ENCODE measurements around the gene ACVR2A. TPM values are rescaled to one million over a fixed set of nuclear protein-coding genes. Genes with fewer than 3 reads are reported as not detected.

The ACVR2A gene
- total and polyA plus RNA-seq, 3 experiments from 2014 or later: 1.4 to 3.2 (median 2.5) TPM

- peaks cover 0 to 5% (median 0%) of the 10 kb centered on the region in 5 donors for H3K9me3 Mint-ChIP-seq
- no peaks in the 10 kb centered on the region for H3K36me3 ChIP-seq (ENCODE audit: insufficient read depth, low read length)
- peaks cover 4 to 37% (median 34%) of the 10 kb centered on the region in 3 donors for H3K4me1 Mint-ChIP-seq
- no peak overlapping the region for H3K27ac ChIP-seq (ENCODE audit: low read depth, low read length)
- H3K4me1 ChIP-seq (ENCODE audit: insufficient read depth, low read length): no peaks in the 10 kb centered on the region
- H3K9me3 ChIP-seq (ENCODE audit: low read length): no peaks in the 10 kb centered on the region
- ChIA-PET CTCF (no interaction called here), POLR2A (no interaction called here)
- no peaks in the 10 kb centered on the region for H3K27me3 ChIP-seq (ENCODE audit: insufficient read depth, low read length, poor library complexity, severe bottlenecking)
- no peak overlapping the region for H3K4me3 Mint-ChIP-seq
- no peak overlapping the region for H3K4me3 ChIP-seq (ENCODE audit: low read length)
- no peak for DNase-seq
- H3K27ac Mint-ChIP-seq: no peak overlapping the region
- H3K36me3 Mint-ChIP-seq: no peaks in the 10 kb centered on the region
- peaks cover 2 to 14% of the 10 kb centered on the region in 2 donors for H3K27me3 Mint-ChIP-seq
These were observed 15.2 kb downstream of the ACVR2A start for GRCh38 chr2:147860009-147860408.

DNA sequence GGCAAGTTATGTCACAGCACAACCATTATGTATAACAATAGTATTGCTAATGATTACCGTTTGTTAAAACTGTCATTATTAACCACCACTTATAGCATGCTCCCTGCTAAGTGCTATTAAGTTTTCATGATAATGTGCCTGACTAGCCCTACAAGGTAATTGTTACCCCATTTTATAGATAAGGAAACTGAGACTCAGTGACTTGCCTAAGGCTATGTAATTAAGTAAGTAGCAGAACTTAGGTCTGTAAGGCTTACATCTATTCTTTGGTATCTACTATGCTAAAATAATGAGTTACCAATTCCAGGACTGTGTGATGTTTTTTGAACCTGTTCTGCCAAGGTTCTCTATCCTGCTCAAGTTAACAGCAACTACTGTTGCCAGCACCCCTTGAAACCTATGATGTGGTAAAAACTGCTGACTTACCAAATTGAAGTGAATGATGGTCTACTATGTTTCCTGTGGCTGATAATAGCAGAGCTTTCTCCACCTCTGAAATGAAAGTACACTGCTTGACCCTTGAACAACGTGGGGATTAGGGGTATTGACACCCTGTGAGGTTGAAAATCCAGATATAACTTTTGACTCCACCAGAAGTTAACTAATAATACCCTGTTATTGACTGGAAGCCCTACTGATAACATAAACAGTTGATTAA is 18.2 kb downstream of the ACVR2A start:
- Mint-ChIP-seq H3K36me3 (no peaks in the 10 kb centered on the region), H3K9me3 (no peaks in the 10 kb centered on the region), H3K27ac (no peak overlapping the region), H3K27me3 (peaks cover 2 to 9% of the 10 kb centered on the region in 2 donors), H3K4me3 (no peak overlapping the region), H3K4me1 (peaks cover 4 to 30% (median 25%) of the 10 kb centered on the region in 3 donors)
- Histone ChIP-seq H3K4me3 (ENCODE audit: low read length) (no peak overlapping the region), H3K27ac (ENCODE audit: low read depth, low read length) (no peak overlapping the region), H3K9me3 (ENCODE audit: low read length) (no peaks in the 10 kb centered on the region), H3K4me1 (ENCODE audit: insufficient read depth, low read length) (peaks cover 9% of the 10 kb centered on the region), H3K27me3 (ENCODE audit: insufficient read depth, low read length, poor library complexity, severe bottlenecking) (no peaks in the 10 kb centered on the region), H3K36me3 (ENCODE audit: insufficient read depth, low read length) (no peaks in the 10 kb centered on the region)
- CTCF ChIA-PET: no interaction called here
- POLR2A ChIA-PET: no interaction called here
- DNase-seq: no peak

DNA sequence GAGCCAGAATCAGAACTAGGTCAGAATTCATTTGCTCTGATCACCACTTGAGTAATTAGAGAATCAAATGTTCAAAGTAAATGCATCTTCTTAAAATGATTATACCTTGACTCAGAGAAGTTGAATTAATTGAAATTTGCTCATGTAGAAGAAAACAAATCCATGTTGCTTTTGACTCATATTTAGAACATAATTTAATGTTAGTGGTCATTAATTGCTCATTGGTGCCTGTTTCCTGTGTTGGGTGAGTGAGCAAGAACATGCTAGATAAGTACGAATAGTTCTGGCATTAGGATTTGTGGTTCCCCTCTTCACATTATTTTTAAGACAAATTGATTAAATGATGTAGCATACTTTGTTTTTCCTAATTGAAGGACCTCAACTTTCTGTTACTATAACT is 19.0 kb downstream of the ACVR2A start:
- Histone ChIP-seq H3K27ac (ENCODE audit: low read depth, low read length) (no peak overlapping the region), H3K9me3 (ENCODE audit: low read length) (no peaks in the 10 kb centered on the region), H3K27me3 (ENCODE audit: insufficient read depth, low read length, poor library complexity, severe bottlenecking) (no peaks in the 10 kb centered on the region), H3K4me1 (ENCODE audit: insufficient read depth, low read length) (peaks cover 9% of the 10 kb centered on the region), H3K4me3 (ENCODE audit: low read length) (no peak overlapping the region), H3K36me3 (ENCODE audit: insufficient read depth, low read length) (no peaks in the 10 kb centered on the region)
- Mint-ChIP-seq H3K4me3 (no peak overlapping the region), H3K36me3 (no peaks in the 10 kb centered on the region), H3K27me3 (peaks cover 2 to 5% of the 10 kb centered on the region in 2 donors), H3K9me3 (no peaks in the 10 kb centered on the region), H3K4me1 (peaks cover 4 to 30% (median 24%) of the 10 kb centered on the region in 3 donors), H3K27ac (no peak overlapping the region)
- ChIA-PET CTCF (no interaction called here), POLR2A (no interaction called here)
- DNase-seq: no peak

DNA sequence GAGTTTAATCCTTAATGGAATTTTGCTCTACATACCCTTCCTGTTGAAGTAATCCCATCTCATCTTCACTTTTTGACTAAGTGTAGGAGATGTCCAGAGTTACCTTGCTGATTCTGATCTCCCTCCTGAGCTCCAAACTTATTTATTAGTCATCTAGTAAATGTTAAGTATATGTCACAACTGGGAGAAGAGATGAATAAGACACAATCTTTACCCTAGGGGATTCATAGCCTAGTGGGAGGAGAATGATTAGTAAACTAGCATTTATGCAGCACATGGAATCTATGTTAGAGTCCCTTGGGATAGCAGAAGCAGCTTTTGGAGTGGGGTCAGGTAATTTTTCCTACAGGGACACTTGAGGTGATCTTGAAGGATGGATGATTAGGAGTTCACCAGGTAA is 20.7 kb downstream of the ACVR2A start:
- Histone ChIP-seq H3K4me3 (ENCODE audit: low read length) (no peak overlapping the region), H3K27ac (ENCODE audit: low read depth, low read length) (no peak overlapping the region), H3K27me3 (ENCODE audit: insufficient read depth, low read length, poor library complexity, severe bottlenecking) (no peaks in the 10 kb centered on the region), H3K4me1 (ENCODE audit: insufficient read depth, low read length) (peaks cover 9% of the 10 kb centered on the region), H3K36me3 (ENCODE audit: insufficient read depth, low read length) (no peaks in the 10 kb centered on the region), H3K9me3 (ENCODE audit: low read length) (no peaks in the 10 kb centered on the region)
- no peak for DNase-seq
- ChIA-PET CTCF (no interaction called here), POLR2A (no interaction called here)
- Mint-ChIP-seq H3K27ac (no peak overlapping the region), H3K27me3 (peaks cover 2 to 3% of the 10 kb centered on the region in 2 donors), H3K9me3 (no peaks in the 10 kb centered on the region), H3K4me3 (no peak overlapping the region), H3K4me1 (peaks cover 4 to 22% (median 18%) of the 10 kb centered on the region in 3 donors), H3K36me3 (no peaks in the 10 kb centered on the region)

- no peaks in the 10 kb centered on the region for H3K27me3 ChIP-seq (ENCODE audit: insufficient read depth, low read length, poor library complexity, severe bottlenecking)
- no peak for DNase-seq
- Mint-ChIP-seq H3K4me3 (no peak overlapping the region), H3K9me3 (no peaks in the 10 kb centered on the region), H3K27ac (no peak overlapping the region), H3K4me1 (peaks cover 4 to 15% (median 11%) of the 10 kb centered on the region in 3 donors), H3K36me3 (no peaks in the 10 kb centered on the region), H3K27me3 (peaks cover 0 to 3% of the 10 kb centered on the region in 2 donors)
- H3K4me1 ChIP-seq (ENCODE audit: insufficient read depth, low read length): peaks cover 9% of the 10 kb centered on the region
- CTCF ChIA-PET: no interaction called here
- H3K4me3 ChIP-seq (ENCODE audit: low read length): no peak overlapping the region
- POLR2A ChIA-PET: no interaction called here
- no peak overlapping the region for H3K27ac ChIP-seq (ENCODE audit: low read depth, low read length)
- H3K36me3 ChIP-seq (ENCODE audit: insufficient read depth, low read length): no peaks in the 10 kb centered on the region
- H3K9me3 ChIP-seq (ENCODE audit: low read length): no peaks in the 10 kb centered on the region
These were observed 22.2 kb downstream of the ACVR2A start for GRCh38 chr2:147867050-147867449.

DNA sequence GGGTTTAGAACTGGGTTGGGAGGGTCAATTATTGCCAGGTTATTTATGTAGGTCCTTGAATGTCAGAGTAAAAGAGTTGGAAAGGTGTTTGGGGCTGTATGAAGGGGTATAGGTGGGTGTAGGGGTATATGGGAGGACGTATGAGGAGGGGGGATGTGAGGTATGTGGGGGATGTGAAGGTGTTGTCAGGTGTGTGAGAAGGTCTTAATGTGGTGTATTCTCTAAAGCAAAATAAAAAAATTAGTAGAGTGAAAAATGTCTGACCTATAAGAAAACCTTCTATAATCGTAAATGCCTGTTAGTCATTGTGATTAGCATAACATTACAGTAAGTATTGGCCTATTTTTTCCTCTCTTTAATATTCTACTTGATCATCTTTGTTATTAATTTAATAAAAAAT is 25.1 kb downstream of the ACVR2A start:
- ChIA-PET POLR2A (no interaction called here), CTCF (no interaction called here)
- H3K4me1 Mint-ChIP-seq: peaks cover 0 to 10% (median 0%) of the 10 kb centered on the region in 3 donors
- Histone ChIP-seq H3K36me3 (ENCODE audit: insufficient read depth, low read length) (no peaks in the 10 kb centered on the region), H3K4me1 (ENCODE audit: insufficient read depth, low read length) (peaks cover 9% of the 10 kb centered on the region), H3K9me3 (ENCODE audit: low read length) (no peaks in the 10 kb centered on the region), H3K4me3 (ENCODE audit: low read length) (no peak overlapping the region), H3K27ac (ENCODE audit: low read depth, low read length) (no peak overlapping the region), H3K27me3 (ENCODE audit: insufficient read depth, low read length, poor library complexity, severe bottlenecking) (no peaks in the 10 kb centered on the region)
- H3K27ac Mint-ChIP-seq: no peak overlapping the region
- no peak for DNase-seq
- peaks cover 0 to 5% (median 0%) of the 10 kb centered on the region in 3 donors for H3K36me3 Mint-ChIP-seq
- no peaks in the 10 kb centered on the region for H3K9me3 Mint-ChIP-seq
- H3K4me3 Mint-ChIP-seq: no peak overlapping the region
- peaks cover 0 to 7% of the 10 kb centered on the region in 2 donors for H3K27me3 Mint-ChIP-seq

GRCh38 chr2:147872967-147873366 is 28.1 kb downstream of the ACVR2A start:
- DNase-seq: no peak
- Histone ChIP-seq H3K36me3 (ENCODE audit: insufficient read depth, low read length) (no peaks in the 10 kb centered on the region), H3K4me3 (ENCODE audit: low read length) (no peak overlapping the region), H3K4me1 (ENCODE audit: insufficient read depth, low read length) (no peaks in the 10 kb centered on the region), H3K27ac (ENCODE audit: low read depth, low read length) (no peak overlapping the region), H3K27me3 (ENCODE audit: insufficient read depth, low read length, poor library complexity, severe bottlenecking) (no peaks in the 10 kb centered on the region), H3K9me3 (ENCODE audit: low read length) (no peaks in the 10 kb centered on the region)
- H3K27me3 Mint-ChIP-seq: peaks cover 1 to 7% of the 10 kb centered on the region in 2 donors
- H3K4me3 Mint-ChIP-seq: no peak overlapping the region
- H3K27ac Mint-ChIP-seq: no peak overlapping the region
- H3K9me3 Mint-ChIP-seq: no peaks in the 10 kb centered on the region
- POLR2A ChIA-PET: no interaction called here
- H3K36me3 Mint-ChIP-seq: peaks cover 0 to 5% (median 0%) of the 10 kb centered on the region in 3 donors
- peaks cover 0 to 10% (median 0%) of the 10 kb centered on the region in 3 donors for H3K4me1 Mint-ChIP-seq
- CTCF ChIA-PET: no interaction called here

- Mint-ChIP-seq H3K27ac (no peak overlapping the region), H3K27me3 (peaks cover 1 to 7% of the 10 kb centered on the region in 2 donors), H3K4me1 (peaks cover 0 to 12% (median 0%) of the 10 kb centered on the region in 3 donors), H3K9me3 (no peaks in the 10 kb centered on the region), H3K36me3 (peaks cover 0 to 5% (median 0%) of the 10 kb centered on the region in 3 donors), H3K4me3 (no peak overlapping the region)
- CTCF ChIA-PET: no interaction called here
- Histone ChIP-seq H3K4me1 (ENCODE audit: insufficient read depth, low read length) (no peaks in the 10 kb centered on the region), H3K27me3 (ENCODE audit: insufficient read depth, low read length, poor library complexity, severe bottlenecking) (no peaks in the 10 kb centered on the region), H3K27ac (ENCODE audit: low read depth, low read length) (no peak overlapping the region), H3K36me3 (ENCODE audit: insufficient read depth, low read length) (no peaks in the 10 kb centered on the region), H3K4me3 (ENCODE audit: low read length) (no peak overlapping the region), H3K9me3 (ENCODE audit: low read length) (no peaks in the 10 kb centered on the region)
- DNase-seq: no peak
- POLR2A ChIA-PET: no interaction called here
These were observed 29.1 kb downstream of the ACVR2A start for GRCh38 chr2:147873859-147874483.

Data from CD8-positive, alpha-beta memory T cell (primary cell).